HG02678 (cell line): ENCODE measurements around the gene DAGLB.
"Not testable (repeated sequence)": the region's sequence is repeated elsewhere in the genome, so short reads cannot be mapped to it uniquely, and the experiment has no call there.

Experiments
- ATAC-seq: cut with Tn5 transposase; IDR thresholded peaks from one replicate; pipeline ENCODE4 v1.9.1; 2021; ENCODE audit warnings: mild to moderate bottlenecking, moderate library complexity; ENCODE audit not compliant: unreplicated experiment

DAGLB gene

DNA sequence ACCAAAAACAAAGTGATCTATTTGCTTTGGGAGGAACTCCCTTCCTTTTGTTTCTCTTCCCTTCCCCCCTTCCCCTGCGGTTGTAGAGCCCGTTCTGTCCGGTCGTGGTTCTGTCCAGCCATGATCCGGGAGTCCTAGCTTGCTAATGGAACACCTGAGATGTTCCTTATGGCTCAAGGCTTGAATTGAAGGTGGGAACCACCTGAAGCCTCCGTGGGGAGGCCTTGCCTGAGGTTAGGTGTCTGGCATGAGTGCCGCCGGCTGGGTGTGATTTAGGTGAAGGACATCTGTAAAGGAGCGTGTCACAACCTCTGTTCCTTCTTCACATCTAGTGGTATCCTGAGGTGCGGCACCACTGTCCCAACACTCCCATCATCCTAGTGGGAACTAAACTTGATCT is 46.2 kb downstream of the DAGLB start:
- no peak for ATAC-seq

DNA sequence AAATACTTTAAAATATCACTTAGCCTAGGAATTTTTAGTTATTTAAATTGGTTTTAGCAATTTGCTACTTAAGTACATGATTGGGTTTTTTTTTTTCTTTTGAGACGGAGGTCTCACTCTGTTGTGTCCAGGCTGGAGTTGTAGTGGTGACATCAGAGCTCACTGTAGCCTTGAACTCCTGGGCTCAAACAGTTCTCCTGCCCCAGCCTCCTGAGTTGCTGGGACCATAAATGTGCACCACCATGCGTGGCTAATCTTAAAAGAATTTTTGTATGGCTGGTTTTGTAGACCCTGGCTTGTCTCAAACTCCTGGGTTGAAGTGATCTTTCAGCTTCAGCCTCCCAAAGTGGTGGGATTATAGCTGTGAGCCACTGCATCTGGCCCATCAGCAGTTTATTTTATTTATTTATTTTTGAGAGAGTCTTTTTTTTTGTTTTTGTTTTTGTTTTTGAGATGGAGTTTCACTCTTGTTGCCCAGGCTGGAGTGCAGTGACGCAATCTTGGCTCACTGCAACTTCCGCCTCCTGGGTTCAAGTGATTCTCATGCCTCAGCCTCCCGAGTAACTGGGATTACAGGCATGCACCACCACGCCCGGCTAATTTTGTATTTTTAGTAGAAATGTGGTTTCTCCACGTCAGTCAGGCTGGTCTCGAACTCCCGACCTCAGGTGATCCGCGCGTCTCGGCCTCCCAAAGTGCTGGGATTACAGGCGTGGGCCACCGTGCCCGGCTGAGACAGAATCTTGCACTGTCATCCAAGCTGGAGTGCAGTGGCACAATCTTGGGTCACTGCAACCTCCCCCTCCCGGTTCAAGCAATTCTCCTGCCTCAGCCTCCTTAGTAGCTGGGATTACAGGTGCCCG is 47.3 kb downstream of the DAGLB start:
- not testable (repeated sequence) for ATAC-seq

DNA sequence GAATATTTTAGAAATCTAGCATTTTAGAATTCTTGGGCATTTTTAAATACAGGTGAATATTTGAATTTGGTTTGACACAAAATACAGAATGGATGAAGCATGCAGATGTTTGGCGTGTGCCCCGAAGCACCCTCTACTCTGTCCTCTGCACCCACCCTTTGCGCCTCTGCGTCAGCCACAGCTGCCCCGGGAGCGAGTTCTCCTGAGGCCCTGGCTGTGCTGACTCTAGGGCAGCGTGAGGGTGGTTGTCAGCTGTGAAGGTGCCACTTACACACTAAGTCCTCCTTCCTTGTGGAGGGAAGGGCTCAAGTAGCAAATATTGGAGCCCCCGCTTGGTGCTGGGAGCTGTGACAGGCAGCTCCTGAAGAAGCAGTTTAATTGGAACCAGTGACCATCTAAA is 48.4 kb downstream of the DAGLB start:
- ATAC-seq: no peak

DNA sequence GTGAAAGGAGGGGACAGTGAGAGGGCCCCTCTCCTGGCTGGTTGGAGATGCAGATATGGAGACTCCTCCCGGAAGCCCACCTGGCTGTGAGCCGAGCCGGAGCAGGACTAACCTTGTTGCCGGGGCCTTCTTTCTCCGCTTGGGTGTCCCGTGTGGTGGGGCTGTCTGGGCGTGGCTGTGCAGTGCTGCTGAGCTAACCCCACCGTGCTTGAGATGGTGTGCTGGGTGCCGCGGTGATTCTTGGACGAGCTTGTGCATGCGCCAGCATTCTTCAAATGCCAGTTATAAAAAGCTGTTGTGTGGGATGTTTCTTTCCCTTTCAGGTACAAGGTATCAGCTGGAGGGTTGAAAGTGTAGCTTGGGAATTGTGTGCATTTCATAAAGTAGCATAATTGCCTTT is 48.8 kb downstream of the DAGLB start:
- ATAC-seq: no peak

DNA sequence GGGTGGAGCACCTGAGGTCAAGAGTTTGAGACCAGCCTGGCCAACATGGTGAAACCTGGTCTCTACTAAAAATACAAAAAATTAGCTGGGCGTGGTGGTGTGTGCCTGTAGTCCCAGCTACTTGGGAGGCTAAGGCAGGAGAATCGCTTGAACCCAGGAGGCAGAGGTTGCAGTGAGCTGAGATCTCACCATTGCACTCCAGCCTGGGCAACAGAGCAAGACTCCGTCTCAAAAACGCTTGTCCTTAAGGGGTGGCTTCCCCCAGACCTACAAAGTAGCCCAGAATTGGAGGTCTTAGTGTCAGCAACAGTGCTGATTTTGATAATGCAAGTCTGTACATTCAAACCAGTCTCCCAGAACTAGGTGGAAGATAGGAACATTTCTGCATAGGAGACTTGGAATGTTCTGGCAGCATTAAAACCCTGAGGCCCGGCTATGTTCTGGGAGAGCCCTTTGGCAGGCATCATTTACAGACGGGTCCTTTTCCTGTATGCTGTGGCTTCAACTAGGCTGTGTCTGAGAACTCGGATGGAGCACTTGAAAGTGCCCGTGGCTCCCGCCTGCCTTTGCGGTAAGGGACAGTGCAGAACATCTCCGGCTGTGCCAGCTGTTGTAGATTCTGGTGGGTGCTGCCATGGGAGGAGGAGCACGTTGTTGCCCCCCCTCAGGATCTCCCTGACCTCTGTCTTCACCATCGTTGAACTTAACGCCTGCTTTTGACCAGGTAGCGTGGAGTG is 49.8 kb downstream of the DAGLB start:
- not testable (repeated sequence) for ATAC-seq

DNA sequence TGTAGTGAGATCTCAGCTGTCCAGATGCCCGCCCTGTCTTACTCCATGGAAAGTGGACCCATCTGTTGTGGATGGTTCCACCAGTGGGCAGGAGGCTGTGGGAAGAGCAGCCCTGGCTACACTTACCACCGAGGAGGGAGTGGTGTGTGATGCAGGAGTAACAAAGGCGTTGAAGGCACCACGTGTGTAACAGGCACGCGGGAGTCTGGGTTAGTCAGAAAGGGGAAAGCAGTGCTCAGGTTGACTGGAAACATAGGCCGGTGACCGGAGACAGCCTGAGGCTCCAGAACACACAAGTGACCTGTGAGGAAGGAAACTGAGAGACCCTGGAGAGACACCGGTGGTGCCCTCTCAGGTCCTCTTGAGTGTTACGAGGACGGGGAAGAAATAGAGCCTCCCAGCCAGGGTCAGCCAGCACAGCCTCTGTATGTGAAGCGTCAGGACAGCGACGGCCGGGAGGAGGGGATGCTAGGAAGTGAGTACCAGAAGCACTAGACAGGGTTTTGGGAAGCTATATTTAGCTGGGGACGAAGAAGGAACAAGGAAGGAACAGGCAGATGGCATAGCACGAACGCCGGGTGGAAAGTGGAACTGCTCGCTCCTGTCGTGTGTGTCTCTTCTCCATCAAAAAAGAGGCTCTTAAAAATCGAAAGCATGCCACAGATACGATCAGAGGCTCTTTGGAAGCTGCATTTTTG is 51.7 kb downstream of the DAGLB start:
- ATAC-seq: no peak

DNA sequence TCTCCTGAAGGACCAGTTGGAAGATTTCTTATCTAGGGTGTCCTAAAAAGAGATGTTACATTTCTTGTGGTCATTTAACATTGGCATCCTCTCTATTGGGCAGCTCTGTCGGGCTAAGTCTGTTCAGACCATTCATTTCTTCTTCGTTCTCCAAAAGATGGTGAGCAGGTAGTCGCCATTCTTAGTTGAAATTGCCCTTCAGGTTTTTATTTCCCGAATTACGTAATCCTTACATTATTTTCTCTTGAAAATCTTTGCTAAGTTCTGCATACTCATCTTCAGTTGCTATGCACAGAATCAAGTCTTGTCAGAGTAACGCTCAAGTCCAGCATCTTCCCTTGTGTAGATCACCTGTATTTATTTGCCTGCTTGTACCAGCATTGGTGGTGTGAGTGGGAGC is 53.6 kb downstream of the DAGLB start:
- ATAC-seq: no peak

DNA sequence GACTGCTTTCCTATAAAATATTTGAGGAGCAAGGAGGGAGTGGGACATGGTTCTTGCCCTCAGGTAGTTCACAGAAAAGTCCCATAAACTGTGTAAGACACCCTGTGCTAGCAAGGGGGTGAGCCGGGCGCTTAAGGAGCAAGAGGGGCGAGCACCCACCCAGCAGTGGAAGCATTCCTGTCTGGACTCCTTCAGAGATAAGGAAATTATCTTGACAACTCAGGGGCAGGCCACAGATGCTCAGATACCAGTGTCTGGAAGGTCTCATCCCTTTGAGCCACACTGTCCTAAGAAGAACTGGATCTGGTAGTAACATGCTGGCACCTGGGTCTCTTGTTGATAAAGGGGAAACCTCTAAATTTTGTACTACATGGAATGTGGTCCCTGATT is 54.1 kb downstream of the DAGLB start:
- no peak for ATAC-seq

DNA sequence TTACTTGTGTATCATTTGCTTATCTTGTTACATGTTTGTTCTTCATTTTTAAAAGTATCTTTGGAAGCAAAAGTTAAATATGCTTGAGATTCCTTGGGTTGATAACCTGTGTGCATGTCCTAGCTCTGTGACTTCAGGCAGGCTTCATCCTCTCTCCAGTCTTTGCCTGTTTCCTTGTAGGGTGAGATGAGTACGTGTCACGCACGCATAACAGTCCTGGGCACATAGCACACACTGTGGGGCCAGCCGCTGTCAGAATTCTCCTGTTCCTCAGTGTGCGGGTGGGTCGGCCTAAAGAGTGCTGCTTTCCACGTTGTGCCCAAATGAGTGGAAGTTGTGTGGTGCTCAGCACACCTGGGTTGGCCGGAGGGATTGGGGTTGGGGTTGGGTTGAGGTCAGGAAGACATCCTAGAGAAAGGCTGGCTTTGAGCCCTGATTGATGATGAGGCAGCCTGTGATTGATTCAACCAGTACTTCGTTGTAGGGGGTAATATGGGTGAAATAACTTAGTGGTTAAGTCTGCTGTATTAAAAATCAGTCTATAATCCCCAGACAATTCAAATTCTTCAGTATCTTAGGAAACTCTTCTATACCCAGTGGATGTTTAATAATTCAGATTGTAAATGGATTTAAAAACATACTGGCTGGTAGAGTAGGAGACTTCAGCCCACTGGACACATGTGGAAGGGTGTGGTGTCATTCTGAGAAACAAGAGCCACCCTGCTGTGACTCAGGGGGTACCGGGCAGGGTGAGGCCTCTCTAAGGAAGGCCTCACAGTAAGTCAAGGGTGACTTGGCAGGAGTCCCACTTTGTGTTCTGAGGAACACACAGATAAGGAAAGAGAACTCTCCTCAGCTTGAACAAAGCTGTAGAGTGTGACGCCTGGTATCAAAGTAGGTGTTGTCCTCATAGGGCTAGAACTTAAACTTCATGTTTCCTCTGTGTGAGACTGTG is 54.8 kb downstream of the DAGLB start:
- ATAC-seq: no peak

DNA sequence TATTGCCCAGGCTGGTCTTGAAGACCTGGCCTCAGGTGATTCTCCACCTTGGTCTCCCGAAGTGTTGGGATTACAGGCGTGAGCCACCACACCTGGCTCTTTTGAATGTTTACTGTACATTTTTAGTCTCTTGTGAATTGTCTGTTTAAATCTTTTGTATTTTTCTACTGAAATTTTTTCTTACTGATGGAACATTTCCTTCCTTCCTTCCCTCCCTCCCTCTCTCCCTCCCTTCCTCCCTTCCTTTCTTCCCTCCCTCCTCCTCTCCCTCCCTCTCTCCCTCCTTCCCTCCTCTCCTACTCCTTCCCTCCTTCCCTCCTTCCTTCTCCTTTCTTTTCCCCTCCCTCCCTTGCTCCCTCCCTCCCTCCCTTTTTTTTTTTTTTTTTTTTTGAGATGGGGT is 58.0 kb downstream of the DAGLB start:
- no peak for ATAC-seq

DNA sequence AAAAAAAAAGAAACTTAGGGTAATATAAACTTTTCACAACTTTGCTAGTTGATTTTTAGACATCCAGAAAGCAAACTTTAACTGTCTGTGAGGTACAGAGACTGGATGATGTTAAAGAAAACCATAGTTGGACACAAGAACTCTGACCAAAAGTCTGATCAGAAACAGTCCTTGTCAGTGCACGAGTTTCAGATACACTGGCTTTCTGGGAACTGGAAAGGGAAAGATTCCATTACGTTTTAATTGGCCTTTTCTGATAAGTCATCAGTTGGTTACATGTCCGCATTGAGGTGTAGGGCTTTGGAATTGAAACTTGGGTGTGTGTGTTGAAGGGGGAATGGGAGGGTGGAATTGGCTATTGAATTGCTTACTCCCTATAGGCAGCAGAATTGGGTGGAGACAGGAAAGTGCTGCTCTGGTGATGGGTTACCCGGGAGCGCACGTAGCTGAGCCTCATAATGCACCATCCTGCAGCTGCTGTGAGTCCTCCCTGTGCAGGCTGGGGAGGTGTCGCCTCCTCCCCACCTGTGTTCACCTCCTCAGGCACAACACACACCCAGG is 59.9 kb downstream of the DAGLB start:
- no peak for ATAC-seq

DNA sequence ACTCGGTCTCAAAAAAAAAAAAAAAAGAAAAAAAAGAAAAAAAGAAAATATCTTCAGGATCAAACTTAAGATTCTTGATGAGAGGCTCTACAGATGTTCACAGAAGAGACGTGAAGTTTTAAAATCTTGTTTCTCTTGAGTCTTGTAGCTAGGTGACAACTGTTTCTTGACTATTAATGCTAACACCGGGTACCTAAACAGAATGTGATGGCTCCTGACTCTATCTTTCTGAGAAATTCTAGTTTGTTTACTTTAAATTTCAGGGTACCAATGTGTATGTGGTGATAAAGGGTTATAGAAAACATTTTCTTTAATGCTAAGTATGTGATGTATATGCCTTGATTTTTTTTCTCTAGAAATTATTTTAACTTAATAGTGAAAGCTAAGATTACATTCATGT is 61.0 kb downstream of the DAGLB start:
- no peak for ATAC-seq

DNA sequence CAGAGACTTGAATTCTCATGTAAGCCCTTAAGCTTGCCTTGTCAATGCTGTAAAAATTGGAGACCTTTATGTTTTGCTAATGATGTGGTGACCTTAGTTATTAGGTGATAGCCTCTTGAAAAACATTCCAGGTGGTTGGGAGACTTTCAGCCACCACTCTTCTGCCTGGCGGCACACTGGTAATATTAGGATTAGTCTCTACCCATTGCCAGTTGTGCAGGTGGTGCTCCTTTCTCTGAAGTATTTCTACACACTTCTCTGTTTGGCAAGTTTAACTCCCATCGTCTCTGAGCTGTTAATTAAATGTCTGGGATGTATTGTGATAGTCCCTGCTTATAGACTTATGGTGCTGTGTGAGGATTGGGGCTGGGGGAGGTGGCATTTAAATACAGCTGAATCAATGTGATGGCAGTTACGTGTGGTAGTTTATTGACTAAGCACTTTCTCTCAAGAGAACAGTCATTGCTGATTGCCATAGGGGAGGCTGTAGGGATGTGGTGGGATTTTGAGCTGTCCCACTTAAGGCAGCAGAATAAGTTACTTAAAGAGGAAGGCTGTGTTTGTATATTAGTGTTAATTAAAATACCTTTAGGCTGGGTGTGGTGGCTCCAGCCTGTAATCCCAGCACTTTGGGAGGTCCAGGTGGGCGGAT is 61.7 kb downstream of the DAGLB start:
- ATAC-seq: no peak

DNA sequence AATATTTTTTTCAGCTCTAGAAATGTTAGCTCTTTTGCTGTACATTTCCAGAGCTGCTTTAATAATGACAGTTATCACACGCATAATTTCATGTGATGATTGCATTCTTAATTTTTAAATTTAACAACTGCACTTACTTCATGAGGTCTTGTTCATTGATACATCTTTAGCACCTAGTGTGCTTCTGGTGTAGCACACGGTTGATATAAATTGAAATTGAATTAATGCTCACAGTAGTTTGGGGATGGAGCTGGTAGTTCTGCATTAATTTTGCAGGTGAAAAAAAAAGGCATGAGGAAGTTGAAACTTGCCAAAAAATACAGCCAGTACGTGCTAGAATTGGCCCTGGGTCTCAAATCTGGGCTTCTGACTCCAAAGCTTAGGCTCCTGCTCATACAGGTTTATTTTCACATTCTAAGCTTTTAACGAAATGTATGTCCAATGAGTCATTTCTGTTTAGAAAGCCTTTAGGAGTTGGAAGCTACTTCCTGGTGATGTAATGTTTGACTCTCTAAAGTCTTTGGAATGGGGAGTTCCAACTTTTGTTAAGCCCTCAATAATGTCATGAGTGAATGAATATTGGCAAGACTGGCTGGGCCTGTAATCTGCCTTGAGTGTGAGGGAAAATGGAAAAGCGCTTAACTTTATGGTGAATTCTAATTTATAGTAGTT is 62.5 kb downstream of the DAGLB start:
- no peak for ATAC-seq

DNA sequence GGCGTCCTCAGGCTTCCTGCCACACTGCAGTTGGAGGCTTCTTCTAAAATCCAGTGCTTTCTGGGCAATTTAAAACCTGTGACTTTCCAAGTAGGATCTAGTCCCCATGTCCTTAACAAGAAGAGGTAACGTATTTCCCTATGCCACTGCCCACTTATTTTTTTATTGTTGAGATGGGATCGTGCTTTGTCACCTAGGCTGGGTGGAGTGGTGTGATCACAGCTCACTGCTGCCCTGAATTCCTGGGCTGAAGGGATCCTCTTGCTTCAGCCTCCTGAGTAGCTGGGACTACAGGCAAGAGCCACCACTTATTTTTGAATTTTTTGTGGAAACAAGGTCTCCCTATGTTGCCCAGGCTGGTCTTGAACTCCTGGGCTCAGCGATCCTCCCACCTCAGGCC is 63.4 kb downstream of the DAGLB start:
- ATAC-seq: no peak

DNA sequence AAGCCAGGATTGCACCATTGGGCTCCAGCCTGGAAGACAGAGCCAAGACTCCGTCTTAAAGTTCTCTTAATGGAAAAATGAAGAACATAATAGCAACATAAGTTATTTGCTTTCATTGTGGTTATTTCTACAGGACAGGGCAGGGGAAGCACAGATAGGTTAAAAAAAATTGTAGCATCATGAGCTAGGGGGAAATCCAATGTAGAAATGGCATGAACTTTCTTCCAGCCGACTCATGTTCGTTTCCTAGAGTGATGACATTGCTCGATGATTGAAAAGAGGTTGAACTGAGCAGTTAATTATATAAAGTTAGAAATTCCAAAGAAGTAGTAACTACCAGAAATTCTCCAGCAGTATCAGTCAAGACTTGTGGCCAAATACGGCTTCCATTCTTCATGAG is 64.9 kb downstream of the DAGLB start:
- ATAC-seq: no peak

DNA sequence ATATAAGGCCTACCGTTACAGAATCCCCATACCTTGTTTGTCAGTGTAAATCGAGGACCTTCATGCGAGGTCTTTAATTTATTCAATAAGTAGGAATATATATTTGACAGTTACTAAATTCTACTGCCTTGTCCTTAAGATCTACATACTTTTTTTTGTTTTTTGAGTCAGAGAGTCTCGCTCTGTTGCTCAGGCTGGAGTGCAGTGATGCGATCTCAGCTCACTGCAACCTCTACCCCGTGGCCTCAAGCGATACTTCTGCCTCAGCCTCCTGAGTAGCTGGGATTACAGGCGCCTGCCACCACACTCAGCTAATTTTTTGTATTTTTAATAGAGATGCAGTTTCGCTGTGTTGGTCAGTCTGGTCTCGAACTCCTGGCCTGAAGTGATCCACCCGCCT is 65.9 kb downstream of the DAGLB start:
- ATAC-seq: not testable (repeated sequence)

DNA sequence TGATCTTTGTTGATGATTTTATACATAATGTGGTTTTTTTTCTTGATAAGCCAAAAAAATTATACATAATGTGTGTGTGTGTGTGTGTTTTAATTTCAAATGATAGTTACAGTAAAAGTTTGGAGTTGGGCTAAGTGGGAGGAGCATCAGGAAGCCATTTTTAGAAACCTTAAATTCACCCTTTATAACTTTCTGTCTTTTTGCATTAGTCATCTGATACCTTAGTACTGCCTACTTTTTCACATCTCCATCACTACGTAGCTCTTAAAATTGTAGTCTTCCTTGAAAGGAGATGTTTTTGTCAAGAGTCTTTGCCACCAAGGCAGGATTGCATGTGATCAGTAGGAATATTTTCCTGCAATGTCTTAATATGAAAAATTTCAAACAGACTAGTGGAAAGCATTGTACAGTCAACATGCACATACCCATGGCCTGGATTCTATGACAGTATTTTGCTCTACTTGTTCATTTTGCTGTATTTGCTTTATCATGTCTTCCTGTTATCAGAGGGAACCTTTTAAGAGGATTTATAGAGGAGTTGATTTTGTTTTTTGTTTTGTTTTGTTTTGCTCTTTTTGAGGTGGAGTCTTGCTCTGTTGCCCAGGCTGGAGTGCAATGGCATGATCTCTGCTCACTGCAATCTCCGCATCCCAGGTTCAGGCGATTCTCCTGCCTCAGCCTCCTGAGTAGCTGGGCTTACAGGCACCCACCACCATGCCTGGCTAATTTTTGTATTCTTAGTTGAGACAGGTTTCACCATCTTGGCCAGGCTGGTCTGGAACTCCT is 67.3 kb downstream of the DAGLB start:
- ATAC-seq: no peak
